MM.1S (cell line): ENCODE results near the gene FHIT.

ENCODE experiments used
- DNase-seq: peaks from one replicate; pipeline ENCODE4 v3.0.0-alpha.2; 2015
- H2AFZ ChIP-seq: fragments of 300-600 bp; sonication (generic); 2 replicates; pipeline ENCODE4 v1.6.0; 2016; ENCODE audit warnings: antibody characterized with exemption, low read length
- H3F3A ChIP-seq: fragments of 300-600 bp; sonication (generic); 2 replicates; pipeline ENCODE4 v1.6.1; 2016; ENCODE audit warnings: mild to moderate bottlenecking, antibody characterized with exemption, low read length, moderate library complexity, mixed read lengths; ENCODE audit not compliant: insufficient read depth
- H3K27ac ChIP-seq: fragments of 300-600 bp; sonication (generic); 2 replicates; pipeline ENCODE4 v1.5.1; 2016; ENCODE audit warnings: mild to moderate bottlenecking, low read length
- H3K27me3 ChIP-seq: fragments of 300-600 bp; sonication (generic); replicated peaks from 2 replicates; pipeline ENCODE4 v1.6.0; 2016; ENCODE audit warnings: low read length; ENCODE audit not compliant: insufficient read depth
- H3K36me3 ChIP-seq: fragments of 300-600 bp; sonication (generic); replicated peaks from 2 replicates; pipeline ENCODE4 v1.6.1; 2016; ENCODE audit warnings: mild to moderate bottlenecking, low read length, mixed read lengths; ENCODE audit not compliant: insufficient read depth
- H3K4me1 ChIP-seq: fragments of 300-600 bp; sonication (generic); 2 replicates; pipeline ENCODE4 v1.6.1; 2016; ENCODE audit warnings: low read length, mixed read lengths
- H3K4me2 ChIP-seq: fragments of 300-600 bp; sonication (generic); 2 replicates; pipeline ENCODE4 v1.6.0; 2016; ENCODE audit warnings: low read depth, low read length
- H3K4me3 ChIP-seq: fragments of 300-600 bp; sonication (generic); 2 replicates; pipeline ENCODE4 v1.5.1; 2016; ENCODE audit warnings: low read length, mixed read lengths
- H3K79me2 ChIP-seq: fragments of 300-600 bp; sonication (generic); 2 replicates; pipeline ENCODE4 v1.6.1; 2016; ENCODE audit warnings: mixed run types, low read length, mixed read lengths
- H3K9ac ChIP-seq: fragments of 300-600 bp; sonication (generic); 2 replicates; pipeline ENCODE4 v1.6.1; 2016; ENCODE audit warnings: low read length, mixed read lengths
- H3K9me2 ChIP-seq: fragments of 300-600 bp; sonication (generic); replicated peaks from 2 replicates; pipeline ENCODE4 v1.6.1; 2016; ENCODE audit warnings: mild to moderate bottlenecking, low read length, mixed read lengths; ENCODE audit not compliant: insufficient read depth
- H3K9me3 ChIP-seq: fragments of 300-600 bp; sonication (generic); replicated peaks from 2 replicates; pipeline ENCODE4 v1.6.1; 2016; ENCODE audit warnings: mild to moderate bottlenecking, low read length, mixed read lengths; ENCODE audit not compliant: insufficient read depth
- H4K20me1 ChIP-seq: fragments of 300-600 bp; sonication (generic); 2 replicates; pipeline ENCODE4 v1.6.1; 2016; ENCODE audit warnings: mild to moderate bottlenecking, low read length, moderate library complexity, mixed read lengths; ENCODE audit not compliant: insufficient read depth
- EZH2 ChIP-seq: fragments of 300-600 bp; sonication (generic); optimal IDR thresholded peaks from 2 replicates; pipeline ENCODE3; 2017; ENCODE audit warnings: low read depth, mild to moderate bottlenecking, antibody characterized with exemption, low read length, mixed read lengths
- EZH2phosphoT487 ChIP-seq: fragments of 300-600 bp; sonication (generic); IDR thresholded peaks from 2 replicates; pipeline ENCODE4 v1.6.1; 2018; ENCODE audit warnings: antibody characterized with exemption, low read length
- TF ChIP-seq, protein P1 (sequence below): fragments of 300-600 bp; sonication (generic); IDR thresholded peaks from 2 replicates; pipeline ENCODE4 v1.5.1; 2016; ENCODE audit warnings: antibody characterized with exemption, low read length, mixed read lengths

The FHIT gene

DNA sequence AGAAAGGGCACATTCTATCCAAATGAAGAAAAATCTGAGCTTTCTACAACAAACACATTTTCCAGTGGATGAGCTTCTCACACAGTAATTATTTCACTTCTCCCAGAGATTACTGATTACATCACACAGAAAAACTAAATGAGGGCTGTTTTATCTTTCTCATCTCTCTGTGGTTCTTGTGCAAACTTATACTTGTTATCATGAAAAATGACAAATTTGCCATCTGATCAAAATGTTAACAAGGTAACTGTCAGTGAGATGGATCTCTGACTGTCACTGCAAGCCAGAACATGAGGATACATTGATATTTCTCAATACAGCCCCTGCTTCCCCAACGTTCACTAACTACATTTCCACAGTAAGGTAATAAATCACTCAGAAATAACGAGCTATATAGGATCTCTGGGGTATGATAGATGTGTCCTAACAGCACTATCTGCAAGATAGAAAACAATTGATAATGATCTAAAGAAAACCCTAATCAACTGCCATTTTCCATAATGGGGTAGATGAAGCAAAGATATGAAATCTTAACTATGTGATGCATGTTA, 1372.1 kb downstream of the FHIT start:
- H3K79me2 ChIP-seq: no peaks in the 10 kb centered on the region
- no peaks in the 10 kb centered on the region for H3F3A ChIP-seq
- no peaks in the 10 kb centered on the region for H3K27me3 ChIP-seq
- H3K36me3 ChIP-seq: no peaks in the 10 kb centered on the region
- H3K9me3 ChIP-seq: no peaks in the 10 kb centered on the region
- no peak overlapping the region for H3K27ac ChIP-seq
- H3K4me1 ChIP-seq: no peaks in the 10 kb centered on the region
- TF ChIP-seq, protein P1, sequence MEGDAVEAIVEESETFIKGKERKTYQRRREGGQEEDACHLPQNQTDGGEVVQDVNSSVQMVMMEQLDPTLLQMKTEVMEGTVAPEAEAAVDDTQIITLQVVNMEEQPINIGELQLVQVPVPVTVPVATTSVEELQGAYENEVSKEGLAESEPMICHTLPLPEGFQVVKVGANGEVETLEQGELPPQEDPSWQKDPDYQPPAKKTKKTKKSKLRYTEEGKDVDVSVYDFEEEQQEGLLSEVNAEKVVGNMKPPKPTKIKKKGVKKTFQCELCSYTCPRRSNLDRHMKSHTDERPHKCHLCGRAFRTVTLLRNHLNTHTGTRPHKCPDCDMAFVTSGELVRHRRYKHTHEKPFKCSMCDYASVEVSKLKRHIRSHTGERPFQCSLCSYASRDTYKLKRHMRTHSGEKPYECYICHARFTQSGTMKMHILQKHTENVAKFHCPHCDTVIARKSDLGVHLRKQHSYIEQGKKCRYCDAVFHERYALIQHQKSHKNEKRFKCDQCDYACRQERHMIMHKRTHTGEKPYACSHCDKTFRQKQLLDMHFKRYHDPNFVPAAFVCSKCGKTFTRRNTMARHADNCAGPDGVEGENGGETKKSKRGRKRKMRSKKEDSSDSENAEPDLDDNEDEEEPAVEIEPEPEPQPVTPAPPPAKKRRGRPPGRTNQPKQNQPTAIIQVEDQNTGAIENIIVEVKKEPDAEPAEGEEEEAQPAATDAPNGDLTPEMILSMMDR: no peak
- TF ChIP-seq EZH2phosphoT487: no peak
- no peak for TF ChIP-seq EZH2
- H2AFZ ChIP-seq: no peak overlapping the region
- no peaks in the 10 kb centered on the region for H3K9me2 ChIP-seq
- H3K9ac ChIP-seq: no peak overlapping the region
- no peaks in the 10 kb centered on the region for H4K20me1 ChIP-seq
- H3K4me2 ChIP-seq: no peak overlapping the region
- no peak overlapping the region for H3K4me3 ChIP-seq
- no peak for DNase-seq

DNA sequence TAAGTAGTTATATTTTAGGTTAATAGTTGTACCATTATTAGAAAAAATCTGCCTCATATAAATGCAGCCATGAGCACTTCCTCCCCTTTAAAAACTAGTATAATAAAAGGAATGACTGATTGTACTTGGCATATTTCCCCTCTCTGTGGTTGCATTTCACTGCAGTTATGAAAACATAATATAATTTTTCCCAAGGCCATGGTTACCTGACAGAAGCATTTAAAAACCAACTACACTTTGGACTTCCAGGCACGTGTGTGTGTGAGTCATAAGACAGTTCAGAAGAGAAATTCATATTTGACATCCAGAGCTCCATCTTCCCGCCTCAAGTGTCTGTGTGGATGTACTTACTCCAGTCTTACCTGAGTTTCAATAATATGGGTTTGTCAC, 1373.2 kb downstream of the FHIT start:
- Histone ChIP-seq H4K20me1 (no peaks in the 10 kb centered on the region), H3K4me3 (no peak overlapping the region), H3K27ac (no peak overlapping the region), H3F3A (no peaks in the 10 kb centered on the region), H3K9me2 (no peaks in the 10 kb centered on the region), H3K9me3 (no peaks in the 10 kb centered on the region), H3K9ac (no peak overlapping the region), H3K4me2 (no peak overlapping the region), H3K79me2 (no peaks in the 10 kb centered on the region), H3K27me3 (no peaks in the 10 kb centered on the region), H3K4me1 (0 out of 2 replicates have a peak, but pooled peaks cover 3% of the 10 kb centered on the region), H2AFZ (no peak overlapping the region), H3K36me3 (no peaks in the 10 kb centered on the region)
- TF ChIP-seq EZH2phosphoT487 (no peak), EZH2 (no peak)
- TF ChIP-seq, protein P1: no peak
- no peak for DNase-seq

DNA sequence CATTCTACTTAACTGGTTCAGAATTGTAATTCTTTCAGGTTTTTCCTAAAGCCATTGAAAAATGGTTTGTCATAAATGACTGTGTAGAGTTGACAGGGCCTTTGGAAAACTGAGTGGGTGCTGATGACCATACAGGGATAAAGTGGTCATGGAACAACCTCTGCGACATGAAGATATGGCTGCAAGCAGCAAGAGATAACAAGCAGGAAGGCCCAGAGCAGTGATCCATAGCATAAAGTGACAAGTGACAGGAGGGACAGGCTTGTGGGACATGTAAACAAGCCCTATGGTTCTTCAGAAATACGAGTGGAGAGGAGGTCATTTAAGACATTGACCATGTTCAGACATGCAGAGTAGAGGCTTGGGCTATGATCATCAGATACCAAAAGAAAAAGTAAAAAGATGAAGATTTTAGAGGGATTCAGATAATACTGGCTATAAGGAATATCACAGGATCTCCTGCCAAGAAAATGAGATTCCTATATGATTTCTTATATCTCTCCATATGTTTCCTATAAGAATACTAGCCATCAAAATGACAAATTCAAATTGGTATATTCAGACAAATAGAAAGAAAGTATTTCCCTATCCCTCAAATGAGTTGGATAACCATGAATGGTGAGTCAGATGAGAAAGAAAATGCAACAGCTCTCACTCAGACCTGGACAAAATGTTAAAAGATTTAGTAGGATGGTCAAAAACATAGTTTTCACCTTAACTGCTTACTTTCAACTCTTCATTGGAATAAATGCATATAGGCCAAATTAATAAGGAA, 1373.8 kb downstream of the FHIT start:
- no peaks in the 10 kb centered on the region for H3K9me2 ChIP-seq
- H2AFZ ChIP-seq: no peak overlapping the region
- H3K9me3 ChIP-seq: no peaks in the 10 kb centered on the region
- no peaks in the 10 kb centered on the region for H3K27me3 ChIP-seq
- DNase-seq: no peak
- H3K4me2 ChIP-seq: no peak overlapping the region
- no peak overlapping the region for H3K27ac ChIP-seq
- H3K4me1 ChIP-seq: 0 out of 2 replicates have a peak, but pooled peaks cover 3% of the 10 kb centered on the region
- H3K4me3 ChIP-seq: no peak overlapping the region
- no peak for TF ChIP-seq EZH2
- TF ChIP-seq EZH2phosphoT487: no peak
- TF ChIP-seq, protein P1: no peak
- no peak overlapping the region for H3K9ac ChIP-seq
- H3K36me3 ChIP-seq: no peaks in the 10 kb centered on the region
- no peaks in the 10 kb centered on the region for H3F3A ChIP-seq
- no peaks in the 10 kb centered on the region for H3K79me2 ChIP-seq
- no peaks in the 10 kb centered on the region for H4K20me1 ChIP-seq
